GM18951 (cell line): ENCODE results near the gene PANK4.

ENCODE experiments used
- POLR2A ChIP-seq: IDR thresholded peaks from 4 replicates; pipeline ENCODE4 v1.6.1; 2011; ENCODE audit warnings: mild to moderate bottlenecking; ENCODE audit not compliant: insufficient read length, insufficient read depth; ENCODE audit errors: extremely low read depth
- in situ Hi-C: fragments of 300-500 bp; cut with MboI; formaldehyde crosslinking; loops from one replicate; pipeline ENCODE4 v1.12.0; 2022; ENCODE audit warnings: low sequenced_read_pairs, mixed read lengths, inconsistent platforms; ENCODE audit not compliant: unreplicated experiment

PANK4 gene

DNA sequence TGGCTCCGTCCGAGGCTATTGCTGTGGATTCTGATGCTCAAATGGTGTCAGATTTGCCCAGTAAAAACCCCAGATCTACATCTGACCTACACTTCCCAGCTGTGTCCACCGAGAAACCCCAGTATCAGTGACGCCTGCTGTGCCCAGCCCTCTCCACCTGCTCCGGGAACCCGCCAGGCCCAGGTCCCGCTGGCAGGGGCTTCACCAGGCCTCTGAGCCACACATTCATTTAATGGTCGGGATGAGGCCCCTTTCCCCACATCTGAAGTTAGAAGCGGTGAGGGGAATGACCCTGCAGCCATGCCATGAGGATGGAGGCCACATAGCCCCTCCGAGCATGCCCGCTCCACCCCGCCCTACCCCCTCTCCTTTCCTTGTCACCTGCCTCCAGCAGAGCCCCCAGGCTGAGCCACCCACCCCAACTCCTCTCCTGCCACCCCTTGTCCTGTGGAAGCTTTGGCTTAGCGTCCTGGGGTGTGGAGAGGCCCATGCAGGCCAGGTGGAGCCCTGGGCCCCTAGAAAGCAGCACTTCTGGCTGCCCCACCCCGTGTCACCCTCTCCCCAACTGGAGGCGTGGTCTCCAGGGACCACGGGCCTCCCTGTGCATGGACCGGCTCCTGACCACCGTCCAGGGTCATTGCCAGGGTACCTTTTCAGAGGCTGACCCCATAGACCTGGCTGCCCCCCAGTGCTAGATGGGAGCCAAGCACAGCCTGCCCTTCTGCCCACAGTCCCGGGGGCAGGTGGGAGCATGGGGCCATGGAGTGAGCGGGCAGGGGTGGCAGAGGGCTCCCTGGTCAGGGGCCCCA is 37.8 kb upstream of the PANK4 start:
- no peak for TF ChIP-seq POLR2A
- in situ Hi-C loops, result loop anchor here (25.0 kb wide), 1 partner anchor 377 kb away; the partner anchor contains the start of gene FAAP20

DNA sequence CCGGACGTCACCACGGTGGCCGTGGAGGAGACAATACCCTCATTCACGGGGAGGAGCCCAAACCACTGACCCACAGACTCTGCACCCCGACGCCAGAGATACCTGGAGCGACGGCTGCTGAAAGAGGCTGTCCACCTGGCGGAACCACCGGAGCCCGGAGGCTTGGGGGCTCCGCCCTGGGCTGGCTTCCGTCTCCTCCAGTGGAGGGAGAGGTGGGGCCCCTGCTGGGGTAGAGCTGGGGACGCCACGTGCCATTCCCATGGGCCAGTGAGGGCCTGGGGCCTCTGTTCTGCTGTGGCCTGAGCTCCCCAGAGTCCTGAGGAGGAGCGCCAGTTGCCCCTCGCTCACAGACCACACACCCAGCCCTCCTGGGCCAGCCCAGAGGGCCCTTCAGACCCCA is 36.8 kb upstream of the PANK4 start:
- TF ChIP-seq POLR2A, result no peak
- in situ Hi-C loops, result loop anchor here (25.0 kb wide), 1 partner anchor 376 kb away; the partner anchor contains the start of gene FAAP20

GRCh38 chr1:2561898-2562895 is 35.8 kb upstream of the PANK4 start:
- TF ChIP-seq POLR2A, result peak; percentile 26
- in situ Hi-C loops, result loop anchor here (25.0 kb wide), 1 partner anchor 375 kb away; the partner anchor contains the start of gene FAAP20

DNA sequence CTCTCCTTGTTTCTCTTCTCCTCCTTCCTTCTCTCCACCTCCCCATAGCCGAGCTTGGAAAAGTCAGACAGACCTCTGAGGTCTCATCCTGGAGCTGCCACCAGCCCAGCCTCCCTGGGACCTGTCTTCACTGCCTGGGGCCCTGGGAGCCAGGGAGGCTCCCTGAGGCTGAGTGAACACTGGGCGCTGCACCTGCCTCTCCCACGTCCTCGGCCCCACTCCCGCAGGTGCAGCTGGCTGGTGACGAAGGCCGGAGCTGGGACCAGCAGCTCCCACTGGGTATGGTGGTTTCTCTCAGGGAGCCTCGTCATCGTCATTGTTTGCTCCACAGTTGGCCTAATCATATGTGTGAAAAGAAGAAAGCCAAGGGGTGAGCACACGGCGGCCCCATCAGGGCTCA is 35.0 kb upstream of the PANK4 start:
- TF ChIP-seq POLR2A, result no peak
- in situ Hi-C loops, result loop anchor here (25.0 kb wide), 1 partner anchor 374 kb away; the partner anchor contains the start of gene FAAP20

- TF ChIP-seq POLR2A, result no peak
- in situ Hi-C loops, result loop anchor here (25.0 kb wide), 1 partner anchor 373 kb away; the partner anchor contains the start of gene FAAP20
These were observed 34.1 kb upstream of the PANK4 start for GRCh38 chr1:2560299-2561073.

- in situ Hi-C loops, result loop anchor here (25.0 kb wide), 1 partner anchor 372 kb away; the partner anchor contains the start of gene FAAP20
- TF ChIP-seq POLR2A, result no peak
These were observed 33.3 kb upstream of the PANK4 start for GRCh38 chr1:2559509-2560298.

- in situ Hi-C loops, result loop anchor here (25.0 kb wide), 1 partner anchor 372 kb away; the partner anchor contains the start of gene FAAP20
These were observed 32.5 kb upstream of the PANK4 start for GRCh38 chr1:2558861-2559260.

GRCh38 chr1:2558420-2558819 is 32.0 kb upstream of the PANK4 start:
- in situ Hi-C loops, result loop anchor here (25.0 kb wide), 1 partner anchor 371 kb away; the partner anchor contains the start of gene FAAP20
- no peak for TF ChIP-seq POLR2A

More at GRCh38 chr1:2558861-2559260, 32.5 kb upstream of the PANK4 start:
- TF ChIP-seq POLR2A, result no peak

- in situ Hi-C loops, result loop anchor here (25.0 kb wide), 1 partner anchor 370 kb away; the partner anchor contains the start of gene FAAP20
- TF ChIP-seq POLR2A, result no peak
These were observed 31.3 kb upstream of the PANK4 start for GRCh38 chr1:2557482-2558400.

DNA sequence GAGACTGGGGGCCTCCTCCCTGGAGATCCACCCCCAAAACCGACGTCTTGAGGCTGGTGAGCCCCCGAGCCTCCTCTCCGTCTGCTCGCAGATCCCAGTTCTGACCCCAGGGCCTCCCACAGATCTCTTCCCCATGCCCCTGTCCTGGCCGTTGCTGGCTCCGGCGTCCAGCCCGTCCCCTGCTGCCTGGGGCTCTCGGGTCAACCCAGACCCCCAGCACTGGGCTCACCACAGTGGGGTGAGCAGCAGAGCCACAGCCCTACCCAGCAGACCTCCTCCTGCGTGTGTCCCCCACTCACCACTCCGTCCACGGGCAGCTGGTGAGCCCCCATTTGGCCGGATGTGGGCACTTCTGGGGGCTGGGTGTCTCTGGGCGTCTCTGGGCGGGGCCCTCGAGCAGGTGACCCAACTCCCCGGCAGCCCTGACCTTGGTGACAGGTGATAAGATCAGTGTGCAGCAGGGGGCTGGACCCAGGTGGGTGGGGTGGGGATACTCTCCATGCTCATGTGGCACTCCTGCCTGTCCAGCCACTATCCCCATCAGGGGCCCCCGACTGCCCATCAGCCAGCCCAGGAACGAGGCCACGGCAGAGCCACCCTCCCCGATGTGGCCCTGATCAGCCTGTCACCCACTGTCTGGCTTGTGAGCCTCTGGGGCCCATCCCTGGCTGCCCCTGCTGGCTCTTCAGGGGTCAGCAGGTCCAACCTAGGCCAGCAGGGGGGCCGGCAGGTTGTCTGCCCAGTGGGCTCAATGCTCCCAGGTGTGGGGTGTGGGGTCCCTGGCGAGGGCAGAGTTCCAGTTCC is 30.5 kb upstream of the PANK4 start:
- in situ Hi-C loops, result loop anchor here (25.0 kb wide), 1 partner anchor 370 kb away; the partner anchor contains the start of gene FAAP20
- TF ChIP-seq POLR2A, result peak; percentile 67
